ENCODE measurements around the gene MN1.

Gene MN1

DNA sequence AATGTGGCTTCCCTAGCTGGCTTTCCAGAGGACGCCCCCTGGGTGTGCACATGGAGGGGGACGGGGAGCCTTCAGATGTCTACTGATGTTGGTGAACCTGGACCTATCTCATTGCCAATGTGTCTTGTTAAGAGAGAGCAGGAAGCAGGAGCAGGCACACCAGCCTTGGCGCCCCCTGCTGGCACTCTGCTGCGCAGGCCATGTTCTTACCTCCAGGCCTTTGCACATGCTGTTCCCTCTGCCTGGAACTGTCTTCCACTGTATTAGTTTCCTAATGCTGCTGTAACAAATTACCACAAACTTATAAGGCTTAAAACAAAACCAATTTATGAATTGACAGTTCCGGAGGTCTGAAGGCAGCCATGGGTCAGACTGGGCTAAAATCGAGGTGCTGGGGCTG, 23.6 kb upstream of the MN1 start:
- DNase-seq: no peak

DNA sequence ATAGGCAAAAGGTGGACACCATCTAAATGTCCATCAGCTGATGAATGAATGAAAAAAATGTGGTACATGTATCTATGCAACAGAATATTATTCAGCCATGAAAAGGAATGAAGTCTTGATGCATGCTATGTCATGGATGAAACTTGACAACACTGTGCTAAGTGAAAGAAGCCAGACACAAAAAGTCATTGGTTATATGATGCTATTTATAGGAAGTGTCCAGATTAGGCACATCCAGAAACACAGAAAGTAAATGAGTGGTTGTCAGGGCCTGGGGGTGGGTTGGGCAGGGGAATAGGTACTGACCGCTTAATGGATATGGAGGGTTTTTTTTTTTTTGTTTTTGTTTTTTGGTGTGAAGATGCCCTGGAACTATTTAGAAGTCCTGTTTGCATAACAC, 21.7 kb upstream of the MN1 start:
- DNase-seq: no peak

DNA sequence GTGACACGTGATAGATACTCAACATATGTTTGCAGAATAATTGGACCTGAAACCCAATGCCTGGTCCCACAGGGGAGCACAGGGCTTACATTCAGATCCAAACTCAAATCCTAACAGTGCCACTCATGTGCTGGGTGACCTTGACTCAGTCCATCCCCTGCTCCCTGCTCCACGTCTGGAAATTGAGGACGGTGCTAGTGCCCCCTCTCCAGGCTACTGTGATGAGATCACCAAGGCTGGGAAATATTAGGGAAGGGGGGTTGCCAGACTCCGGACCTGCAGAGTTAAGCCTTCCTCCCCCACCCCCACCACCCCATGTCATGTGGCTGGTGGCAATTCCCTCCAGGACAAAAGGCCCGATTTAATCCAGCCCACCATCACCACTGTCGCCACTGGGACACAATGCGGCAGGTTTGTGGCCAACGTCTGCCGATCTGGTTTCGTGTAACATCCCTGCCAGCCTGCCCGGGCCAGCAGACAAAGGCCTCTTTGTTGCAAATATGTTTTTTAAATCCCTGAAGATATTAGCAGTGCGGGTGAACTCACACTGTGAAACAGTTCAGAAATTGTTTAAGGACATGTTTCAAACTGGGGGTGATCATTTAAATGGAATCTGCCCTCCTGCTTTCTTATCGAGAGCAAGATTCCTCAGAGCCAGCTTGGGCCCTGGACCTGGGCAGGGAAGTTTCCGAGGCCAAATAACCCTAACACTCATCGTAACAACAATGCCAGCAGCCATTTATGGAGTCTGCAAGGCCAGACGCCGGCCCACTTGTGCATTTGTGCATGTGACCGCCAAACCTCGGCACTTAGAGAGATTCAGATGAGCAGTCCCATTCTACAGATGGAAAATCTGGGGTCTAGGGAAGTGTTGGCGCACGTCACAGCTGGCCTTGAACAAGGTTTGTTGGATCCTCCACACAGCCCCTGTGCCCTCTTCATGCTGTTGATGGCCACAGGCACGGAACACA, 19.6 kb upstream of the MN1 start:
- DNase-seq: no peak

DNA sequence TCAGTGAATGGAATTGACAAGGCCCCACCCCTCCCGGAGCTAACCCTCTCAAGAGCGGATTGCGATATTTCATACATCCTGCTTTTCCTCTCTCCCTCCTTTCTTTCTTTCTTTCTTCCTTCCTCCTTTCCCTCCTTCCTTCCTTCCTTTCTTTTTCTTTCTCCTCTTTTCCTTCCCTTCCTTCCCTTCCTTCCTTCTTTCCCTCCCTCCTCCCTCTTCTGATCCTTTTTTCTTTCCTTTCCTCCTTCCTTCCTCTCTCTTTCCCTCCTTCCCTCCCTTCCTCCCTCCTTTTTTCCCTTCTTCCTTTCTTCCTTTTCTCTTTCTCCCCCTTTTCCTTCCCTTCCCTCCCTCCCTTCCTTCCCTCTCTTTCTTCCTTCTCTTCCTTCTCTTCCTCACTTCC, 15.0 kb upstream of the MN1 start:
- DNase-seq: no peak

DNA sequence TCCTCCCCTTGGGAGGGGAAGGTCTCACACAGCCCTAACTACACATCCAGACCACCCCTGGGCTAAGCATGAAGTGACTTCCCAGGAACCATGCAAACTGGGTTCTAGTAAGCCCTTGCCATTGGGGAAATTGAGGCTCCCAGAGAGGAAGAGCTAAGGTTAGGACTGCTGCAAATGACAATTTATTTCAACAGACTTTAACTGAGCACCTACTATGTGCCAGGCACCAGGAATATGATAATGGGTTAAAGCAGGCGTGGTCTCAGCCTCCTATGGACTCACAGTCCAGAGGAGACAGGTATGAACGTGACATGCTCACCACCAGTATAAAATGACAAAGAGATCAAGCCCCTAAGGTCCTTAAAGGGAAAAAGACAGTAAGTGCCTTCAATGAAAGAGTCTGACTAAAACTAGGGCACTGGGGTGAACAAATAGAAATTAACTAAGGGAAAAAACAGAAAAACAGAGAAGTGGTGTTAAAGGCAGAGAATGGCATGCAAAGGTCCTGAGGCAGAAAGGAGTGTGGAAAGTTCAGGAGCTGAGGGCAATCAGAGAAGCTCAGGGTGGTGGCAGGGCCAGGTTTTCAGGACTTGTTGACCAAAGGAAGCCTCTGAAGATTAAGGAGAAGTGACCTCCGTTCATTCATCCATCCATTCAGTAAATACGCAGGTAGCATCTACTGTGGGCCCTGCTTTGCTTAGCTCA, 14.4 kb upstream of the MN1 start:
- DNase-seq: no peak

DNA sequence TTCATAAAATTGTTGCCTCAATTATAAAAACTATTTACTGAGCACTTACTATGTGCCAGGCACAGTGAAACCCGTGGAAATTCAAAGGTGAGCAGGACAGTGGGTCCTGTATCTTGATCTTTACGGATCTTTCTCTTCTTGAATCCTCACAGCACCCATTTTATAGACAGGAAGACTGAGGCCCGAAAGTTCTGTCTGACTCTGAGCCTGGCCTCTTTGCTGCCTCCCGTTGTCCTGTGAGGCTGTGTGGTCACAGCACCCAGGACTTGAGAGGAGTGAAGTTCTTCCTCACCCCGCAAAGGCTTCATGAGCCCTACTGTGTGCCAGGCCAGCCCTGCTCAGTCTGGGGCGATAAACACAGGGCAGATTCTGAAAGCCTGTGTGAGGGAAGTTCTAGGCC, 13.4 kb upstream of the MN1 start:
- no peak for DNase-seq

DNA sequence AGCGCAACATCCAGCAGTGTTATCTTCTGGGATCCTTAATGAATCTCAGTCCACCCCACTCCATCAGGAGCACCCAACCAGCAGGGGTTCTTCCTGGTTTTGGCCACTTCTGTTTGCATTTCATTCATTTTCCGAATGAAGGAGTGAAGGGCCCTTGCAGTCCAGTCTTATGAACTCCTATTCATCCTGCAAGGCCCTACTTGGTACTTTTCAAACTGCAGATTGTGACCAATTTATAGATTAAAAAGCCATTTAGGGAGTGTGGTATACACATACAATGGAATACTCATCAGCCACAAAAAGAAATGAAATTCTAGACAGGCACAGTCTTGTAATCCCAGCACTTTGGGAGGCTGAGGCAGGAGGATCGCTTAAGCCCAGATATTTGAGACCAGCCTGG, 10.2 kb upstream of the MN1 start:
- no peak for DNase-seq

DNA sequence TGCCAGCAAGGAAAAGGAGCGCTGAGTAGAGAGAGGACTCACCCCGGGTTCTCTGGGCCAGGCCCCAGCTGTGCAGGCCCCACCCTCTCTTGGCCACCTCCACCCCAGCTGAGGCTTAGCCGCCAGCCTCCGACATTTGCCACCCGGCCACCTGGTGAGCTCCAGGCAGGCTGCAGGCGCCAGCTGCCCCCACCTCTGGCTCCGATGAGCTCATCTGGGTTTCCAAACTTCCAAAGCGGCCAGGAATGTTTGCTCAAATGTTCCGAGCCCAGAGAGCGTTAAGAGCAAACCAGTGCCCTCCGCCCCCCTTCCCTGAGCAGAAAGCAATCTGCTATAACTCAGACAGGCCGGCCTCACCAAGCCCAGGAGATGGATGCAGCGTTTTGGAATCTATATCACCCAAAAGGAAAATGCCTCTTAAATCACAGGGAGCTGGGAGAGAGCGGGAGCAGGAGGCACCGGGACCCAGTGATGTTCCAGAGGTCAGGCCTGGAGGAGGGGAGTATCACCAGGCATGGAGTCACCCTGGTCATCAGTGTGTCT, 9.1 kb upstream of the MN1 start:
- DNase-seq: peak; percentile 67

DNA sequence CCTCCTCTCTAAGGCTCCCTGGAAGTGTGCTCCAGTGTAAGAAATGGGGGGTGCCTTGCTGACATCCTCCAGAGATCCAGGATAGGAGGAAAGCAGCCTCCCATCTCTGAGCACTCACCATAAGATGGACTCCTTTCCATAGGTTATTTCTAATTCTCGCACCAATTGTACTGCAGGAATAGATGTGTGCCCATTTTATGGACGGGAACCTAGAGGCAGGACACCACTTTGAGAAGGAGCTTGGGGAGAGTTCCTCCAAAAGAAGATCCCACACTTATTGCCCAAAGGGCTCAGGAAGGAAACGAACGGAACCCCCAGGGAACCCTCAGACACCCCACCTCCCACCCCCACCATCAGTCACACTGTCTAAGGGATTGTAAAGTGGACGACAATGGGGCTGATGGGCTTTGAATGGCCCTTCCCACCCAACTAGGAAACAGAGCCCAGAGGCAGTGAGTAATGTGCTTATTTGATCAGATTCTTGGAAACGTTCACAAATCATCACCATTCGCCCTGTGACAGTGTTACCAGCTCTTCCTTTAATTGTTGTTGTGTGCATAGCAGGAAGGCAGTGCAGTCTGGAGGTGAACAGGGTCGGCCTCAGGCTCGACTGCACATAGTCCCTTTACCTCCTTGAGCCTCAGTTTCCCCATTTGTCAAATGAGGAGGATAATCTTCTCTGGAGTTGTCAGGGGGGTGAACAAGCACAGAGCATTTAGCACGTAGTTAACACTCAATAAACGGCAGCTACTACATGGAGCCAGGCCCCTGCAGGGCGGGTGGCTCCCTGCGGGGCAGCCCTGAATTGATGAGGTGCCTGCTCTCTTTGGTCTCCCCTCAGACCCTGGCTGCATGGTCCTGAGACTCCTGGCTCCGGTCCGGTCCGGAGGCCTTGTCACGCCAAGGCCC, 8.4 kb upstream of the MN1 start:
- DNase-seq: no peak

DNA sequence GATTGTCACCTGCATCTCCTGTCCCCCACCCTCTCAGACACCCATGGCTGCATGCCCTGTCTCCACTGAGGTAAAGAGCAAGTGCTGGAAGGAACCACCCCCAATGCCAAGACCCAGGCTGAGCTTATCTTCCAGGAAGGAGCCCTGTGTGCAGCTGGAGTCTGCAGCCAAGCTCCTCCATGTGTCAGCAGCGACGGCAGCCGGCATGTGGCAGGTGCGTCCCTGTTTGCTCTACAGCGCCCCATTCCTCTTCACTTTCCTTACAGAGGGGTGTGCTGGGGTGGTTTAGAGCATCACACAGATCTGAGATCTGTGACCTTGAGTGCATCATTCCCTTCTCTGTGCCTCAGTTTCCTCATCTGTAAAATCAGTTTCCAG, 7.7 kb upstream of the MN1 start:
- no peak for DNase-seq

DNA sequence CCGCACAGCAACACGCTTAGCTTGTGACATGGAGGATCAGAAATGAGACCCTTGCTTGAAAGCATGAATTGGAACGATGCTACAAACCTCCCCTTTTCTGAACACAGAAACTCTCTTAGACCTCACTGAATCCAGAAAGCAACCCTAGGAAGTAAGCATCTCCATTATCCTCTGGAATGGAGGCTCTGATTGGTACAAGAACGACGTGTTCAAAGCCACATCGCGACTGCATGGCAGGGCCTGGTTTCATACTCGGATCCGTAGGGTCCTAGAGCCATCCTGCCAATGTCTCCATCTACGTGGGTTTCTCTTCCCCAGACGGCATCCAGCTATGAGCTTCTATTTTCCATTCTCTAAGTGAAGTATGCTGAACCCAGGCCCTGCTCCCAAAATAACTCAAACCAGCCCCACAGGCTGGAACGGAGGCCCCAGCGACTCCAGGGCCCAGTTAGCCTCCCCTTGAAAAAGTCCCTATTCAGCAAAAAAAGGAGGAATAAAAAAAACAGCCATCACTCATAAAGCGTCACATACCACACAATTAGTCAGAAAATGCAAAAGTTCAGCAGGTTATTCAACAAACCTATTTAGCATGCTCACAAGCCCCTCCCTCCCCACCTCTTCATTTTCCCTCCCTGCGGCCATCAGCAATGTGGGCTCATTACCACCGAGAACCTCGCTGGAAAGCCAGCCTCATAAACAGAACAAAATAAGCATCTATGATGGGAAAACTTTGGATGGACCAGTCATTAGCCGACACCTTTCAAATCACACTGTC, 7.1 kb upstream of the MN1 start:
- DNase-seq: no peak

DNA sequence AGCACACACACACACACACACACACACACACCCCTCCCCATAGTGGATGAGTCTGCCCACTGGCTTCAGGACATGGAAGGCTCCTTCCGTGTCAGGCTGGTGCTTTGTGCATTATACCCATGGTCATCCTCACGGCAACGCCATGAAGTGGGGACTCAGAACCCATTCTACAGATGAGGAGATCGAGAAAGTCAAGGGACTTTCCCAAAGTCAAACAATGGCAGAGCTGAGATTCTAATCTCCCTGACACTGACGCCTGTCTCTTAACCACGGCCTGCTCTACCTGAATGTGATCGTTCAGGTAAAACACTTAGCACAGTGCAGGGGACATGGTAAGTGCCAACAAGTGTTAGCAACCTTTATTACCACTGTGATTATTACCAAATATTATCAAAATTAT, 4.3 kb upstream of the MN1 start:
- no peak for DNase-seq

DNA sequence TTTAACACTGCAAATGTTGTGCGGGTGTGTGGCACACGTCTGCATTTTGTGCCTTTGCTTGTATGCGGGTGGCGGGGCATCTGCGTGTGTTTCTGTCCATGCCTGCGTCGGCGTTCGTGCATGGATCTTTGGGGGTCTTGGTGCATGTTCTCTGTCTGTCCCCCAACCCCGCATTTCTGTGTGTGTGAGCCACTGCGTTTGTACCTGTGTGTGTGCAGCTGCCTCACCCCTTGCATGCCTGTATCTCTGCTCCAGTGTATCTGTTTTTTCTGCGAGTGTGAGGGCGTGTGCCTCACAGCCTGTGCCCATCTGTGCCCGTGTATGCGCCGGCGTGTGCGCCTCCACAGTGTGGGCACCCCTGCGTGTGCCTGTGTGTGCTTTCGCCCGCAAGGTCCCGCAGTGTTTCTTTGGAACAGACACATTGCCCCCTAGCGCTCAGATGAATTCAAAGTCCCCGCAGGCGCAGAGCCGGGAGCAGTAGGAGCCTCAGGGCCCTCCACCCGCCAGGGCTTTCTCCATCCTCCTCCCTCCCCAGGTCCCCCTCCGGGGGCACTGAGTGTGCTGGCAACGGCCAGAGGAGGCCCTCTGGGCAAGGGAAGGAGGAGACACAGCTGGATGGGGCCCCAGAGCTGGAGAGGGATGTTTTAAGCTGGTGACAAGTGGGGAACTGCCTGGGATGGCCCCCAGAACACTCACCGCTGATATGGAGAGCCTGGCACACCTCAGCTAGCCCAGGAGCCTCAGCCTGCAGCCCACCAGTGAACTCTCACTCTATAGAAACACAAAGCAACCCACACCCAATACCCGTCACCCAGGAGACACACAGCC, 3.1 kb upstream of the MN1 start:
- peak; percentile 69 for DNase-seq

DNA sequence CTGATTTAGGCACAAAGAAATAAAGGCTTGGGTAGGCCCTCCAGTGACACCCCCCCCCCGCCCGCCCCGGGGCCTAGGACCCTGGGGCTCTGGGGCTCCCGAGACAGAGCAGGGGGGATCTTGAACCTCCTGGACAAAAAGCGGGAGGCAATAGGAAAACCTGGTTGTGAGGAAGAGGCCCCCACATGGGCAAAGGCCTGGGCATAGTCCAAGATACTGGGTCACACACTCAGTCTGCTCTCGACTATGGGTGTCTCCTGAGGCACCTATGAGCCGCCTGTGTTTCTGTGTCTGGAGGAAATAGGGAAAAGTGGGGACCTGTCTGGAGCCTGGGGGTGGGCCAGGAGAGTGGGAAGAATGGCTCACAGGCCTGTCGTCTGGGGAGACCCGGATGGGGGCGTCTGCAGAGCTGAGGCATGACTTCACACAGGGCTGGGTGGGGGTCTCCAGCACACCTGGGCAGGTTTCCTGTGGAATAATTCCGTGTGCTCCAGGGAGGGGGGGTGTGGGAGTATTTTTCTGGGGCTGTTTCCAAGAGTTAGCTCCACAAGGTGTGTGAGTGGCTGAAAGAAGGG, 2.4 kb upstream of the MN1 start:
- no peak for DNase-seq

DNA sequence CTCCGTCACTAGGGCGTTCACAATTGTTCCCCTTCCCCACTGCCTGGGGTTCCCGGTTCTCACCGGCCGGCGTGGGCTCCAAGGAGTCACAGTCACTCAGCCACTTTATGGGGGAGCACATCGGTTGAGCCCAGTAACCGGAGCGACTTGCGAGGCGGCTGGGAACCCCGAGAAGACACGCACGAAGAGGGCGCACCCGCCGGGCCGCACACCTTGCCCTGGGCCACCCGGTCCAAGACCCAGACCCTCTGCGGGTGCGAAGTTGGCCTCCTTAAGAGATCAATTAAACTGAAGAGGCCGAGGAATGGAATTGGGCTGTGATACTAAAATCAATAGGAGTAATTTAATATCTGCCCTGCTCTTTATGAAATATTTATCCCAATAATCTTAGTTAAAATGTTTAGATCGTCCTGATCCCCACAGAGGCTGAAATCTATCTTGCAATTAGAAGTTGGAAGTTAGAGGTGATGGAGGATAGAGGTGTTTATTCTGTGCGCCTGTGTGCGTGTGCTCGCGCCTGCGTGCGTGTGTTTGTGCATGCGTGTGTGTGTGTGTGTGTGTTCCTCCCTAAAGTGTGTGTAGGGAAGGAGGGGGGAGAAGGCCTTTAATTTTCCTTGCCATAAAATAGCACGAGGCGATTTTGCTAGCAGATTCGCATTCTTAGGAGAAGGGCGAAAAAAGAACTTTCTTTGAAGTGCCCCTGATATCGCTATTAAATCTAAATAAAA, 954 bp upstream of the MN1 start:
- DNase-seq: no peak

DNA sequence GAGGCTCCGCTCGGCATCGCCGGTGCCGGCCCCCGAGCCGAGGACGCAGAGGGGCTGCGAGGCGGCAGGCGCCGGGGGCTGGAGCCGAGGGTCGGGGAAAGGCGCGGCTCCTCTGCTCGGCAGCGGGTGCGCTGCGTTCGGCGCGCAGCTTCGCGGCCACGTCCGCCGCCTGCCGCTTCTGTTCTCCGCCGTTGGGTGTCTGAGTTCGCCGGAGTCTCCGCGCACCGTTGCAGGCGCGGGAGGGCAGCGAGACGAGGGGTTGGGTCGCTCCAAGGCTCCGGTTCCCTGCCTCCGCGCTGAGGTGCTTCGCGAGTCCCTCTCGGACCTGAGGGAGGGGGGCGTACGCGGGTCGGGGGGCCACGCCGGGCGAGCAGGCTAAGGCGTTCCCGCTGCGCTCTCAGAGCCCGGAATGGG, 347 bp downstream of the MN1 start:
- peak; percentile 39 for DNase-seq

DNA sequence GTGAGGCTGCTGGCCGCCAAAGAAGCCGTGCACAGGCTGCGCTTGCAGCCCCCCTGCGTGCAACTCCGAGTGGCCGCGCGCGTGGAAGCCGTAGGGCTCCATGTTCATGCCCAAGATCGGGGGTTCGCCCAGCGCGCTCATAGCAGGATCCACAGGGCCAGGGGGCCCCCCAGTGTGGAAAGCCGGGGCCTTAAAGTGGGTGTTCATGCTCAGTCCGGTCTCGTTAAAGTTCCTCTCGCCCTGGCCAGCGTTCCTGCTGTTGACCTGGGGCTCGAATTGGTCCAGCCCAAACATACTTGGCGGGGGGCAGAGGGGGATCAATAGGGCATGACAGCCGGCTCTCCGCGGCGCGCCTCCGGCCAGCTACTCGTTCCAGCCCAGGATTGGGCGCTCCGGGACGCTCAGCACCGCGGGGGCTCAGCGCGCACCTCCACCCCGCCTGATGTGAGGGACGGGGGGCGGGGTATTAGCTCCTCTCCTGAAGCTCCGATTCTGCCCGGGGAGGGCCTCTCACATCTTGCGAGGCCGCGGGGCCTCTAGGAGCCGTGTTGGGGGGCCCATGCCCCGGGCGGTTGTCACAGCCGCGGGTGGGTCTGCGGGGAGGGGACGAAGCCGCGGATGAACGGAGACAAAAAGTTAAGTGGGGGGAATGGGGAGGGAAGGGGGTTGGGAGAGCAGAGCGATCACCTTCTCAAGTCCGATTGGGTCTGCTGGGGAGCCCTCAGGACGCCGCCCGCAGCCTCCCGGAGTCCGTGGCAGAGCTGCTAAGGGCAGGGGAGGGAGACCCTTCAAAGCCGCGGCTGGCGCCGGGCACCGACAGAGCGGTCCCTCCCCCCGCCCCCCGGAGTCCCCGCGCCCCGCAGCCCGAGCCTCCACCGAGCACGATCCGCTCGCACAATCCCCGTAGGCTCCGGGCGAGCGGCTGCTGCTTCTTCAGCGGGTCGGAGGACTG, 1.0 kb downstream of the MN1 start:
- peak; percentile 38 for DNase-seq

DNA sequence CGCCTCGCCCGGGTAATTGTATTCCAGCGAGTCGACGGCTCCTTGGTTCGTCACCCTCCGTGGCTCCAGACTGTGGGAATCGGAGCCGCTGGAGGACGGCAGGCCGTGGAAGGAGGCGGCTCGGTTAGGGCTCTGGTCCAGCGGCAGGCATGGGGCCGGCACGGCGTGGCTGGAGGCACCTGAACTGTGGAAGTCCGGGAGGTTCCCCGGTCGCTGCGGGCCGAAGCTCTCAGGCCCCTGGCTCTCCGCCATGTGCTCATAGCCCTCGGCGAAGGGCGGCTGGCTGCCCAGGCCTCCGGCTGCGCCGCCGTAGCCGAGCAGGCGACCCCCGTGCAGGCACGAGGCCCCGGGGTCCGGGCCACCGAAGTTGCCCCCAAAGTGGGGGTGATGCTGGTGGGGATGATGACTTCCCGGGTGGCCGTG, 1.7 kb downstream of the MN1 start:
- no peak for DNase-seq
